AG09309 (cell line): ENCODE results near the gene SLFN5.

ENCODE experiments used
- DNase-seq: peaks from one replicate; pipeline ENCODE4 v3.0.0-alpha.2; 2010; ENCODE audit warnings: low read depth
- H3K4me3 ChIP-seq: 2 replicates; pipeline ENCODE4 v1.5.1; 2011; ENCODE audit warnings: mild to moderate bottlenecking, low read depth, low read length, moderate library complexity; ENCODE audit not compliant: control insufficient read depth
- CTCF ChIP-seq: IDR thresholded peaks from 2 replicates; pipeline ENCODE4 v1.5.1; 2011; ENCODE audit warnings: mild to moderate bottlenecking, low read depth, low read length, inconsistent platforms; ENCODE audit not compliant: insufficient read depth, control insufficient read depth; ENCODE audit errors: missing control alignments

SLFN5 gene

GRCh38 chr17:35235289-35235688, 7.6 kb upstream of the SLFN5 start:
- no peak for TF ChIP-seq CTCF
- no peak overlapping the region for H3K4me3 ChIP-seq
- DNase-seq, result no peak

- TF ChIP-seq CTCF, result no peak
- no peak overlapping the region for H3K4me3 ChIP-seq
- DNase-seq, result no peak
Observed at GRCh38 chr17:35235917-35236316, 7.0 kb upstream of the SLFN5 start.

GRCh38 chr17:35236821-35237220, 6.1 kb upstream of the SLFN5 start:
- no peak for TF ChIP-seq CTCF
- DNase-seq, result no peak
- H3K4me3 ChIP-seq, result no peak overlapping the region

- DNase-seq, result no peak
- H3K4me3 ChIP-seq, result no peak overlapping the region
- no peak for TF ChIP-seq CTCF
Observed at GRCh38 chr17:35238821-35239220, 4.1 kb upstream of the SLFN5 start.

- no peak for TF ChIP-seq CTCF
- H3K4me3 ChIP-seq, result no peak overlapping the region
- DNase-seq, result no peak
Observed at GRCh38 chr17:35239823-35240222, 3.0 kb upstream of the SLFN5 start.

GRCh38 chr17:35240861-35241260, 2.0 kb upstream of the SLFN5 start:
- DNase-seq, result no peak
- H3K4me3 ChIP-seq, result no peak overlapping the region
- TF ChIP-seq CTCF, result no peak

GRCh38 chr17:35241520-35241919, 1.4 kb upstream of the SLFN5 start:
- peak overlapping the region; percentile 91 for H3K4me3 ChIP-seq
- no peak for TF ChIP-seq CTCF
- DNase-seq, result no peak
